Heart right ventricle (tissue), 16 donors: Measurements from ENCODE around the gene SET. TPM values are rescaled to one million over a fixed set of nuclear protein-coding genes. Genes with fewer than 3 reads are reported as not detected.

Experiments used
- ATAC-seq, 8 donors: fragments of 200-7000 bp; cut with Tn5 transposase; one replicate each; pipeline ENCODE4 v1.9.1; 2020; ENCODE audit warnings: mild to moderate bottlenecking in 8 of 8, moderate library complexity in 8 of 8, moderate number of reproducible peaks in 1 of 8
- DNase-seq, 2 donors: peaks; one replicate each; pipeline ENCODE4 v3.0.0-alpha.2; 2020
- H3K27ac ChIP-seq, 10 donors: fragments of 200-600 bp; sonication (generic) in 2 of 10; one replicate each; pipeline versions ENCODE4 v1.5.0 to v1.8.0; 2020 to 2022; ENCODE audit warnings: mild to moderate bottlenecking in 3 of 10
- H3K27me3 ChIP-seq, 7 donors: fragments of 200-600 bp; one replicate each; pipeline ENCODE4 v1.8.0; 2021 to 2022; ENCODE audit warnings: mild to moderate bottlenecking in 2 of 7
- H3K36me3 ChIP-seq, 9 donors: fragments of 200-600 bp; sonication (generic) in 1 of 9; one replicate each; pipeline versions ENCODE4 v1.5.0 to v1.8.0; 2020 to 2022; ENCODE audit warnings: mild to moderate bottlenecking in 2 of 9
- H3K4me1 ChIP-seq, 9 donors: fragments of 200-600 bp; sonication (generic) in 1 of 9; one replicate each; pipeline versions ENCODE4 v1.5.0 to v1.8.0; 2020 to 2022; ENCODE audit warnings: mild to moderate bottlenecking in 4 of 9
- H3K4me3 ChIP-seq, 10 donors: fragments of 200-600 bp; sonication (generic) in 2 of 10; one replicate each; pipeline versions ENCODE4 v1.5.0 to v1.8.0; 2020 to 2022; ENCODE audit warnings: mild to moderate bottlenecking in 7 of 10, moderate library complexity in 2 of 10
- H3K9me3 ChIP-seq, 11 donors: fragments of 200-600 bp in 10 of 11; sonication (generic) in 2 of 11; one replicate each; pipeline versions ENCODE4 v1.5.0 to v1.8.0; 2013 to 2022; ENCODE audit warnings: mild to moderate bottlenecking in 2 of 11, control low read depth in 1 of 11, moderate library complexity in 1 of 11
- WGBS, 2 donors: extraction: QIAGEN DNeasy Blood & Tissue Kit; methylation state at CpG; one replicate each; pipeline ENCODE4 v1.1.7; 2013; ENCODE audit warnings: inconsistent platforms in 1 of 2; 5-methylcytosine and 5-hydroxymethylcytosine counted together
- intact Hi-C, 10 donors: fragments of 100-400 bp; cut with DNase I; formaldehyde crosslinking; loops; one replicate each; pipeline versions ENCODE4 v1.11.1 to v1.14.2; 2022
- polyA plus RNA-seq, 2 donors: library from polyadenylated mRNA; stranded (reverse); fragments of 200-250 nt; gene quantifications; one replicate each; pipeline ENCODE4 v1.2.3, GENCODE V29; 2013
- total RNA-seq, 10 donors: library from RNA; stranded (reverse); fragmentation: NEBNext Ultra II Directional in 3 of 10; extraction: Animal tissue kit (Norgen Biotek cat#: 25700) in 3 of 10; gene quantifications; one replicate each; pipeline versions ENCODE4 v1.2.1 to v1.2.4, GENCODE V29; 2021 to 2023
- TF ChIP-seq, protein P1 (sequence below), 9 donors: fragments of 200-600 bp; sonication (generic) in 2 of 9; IDR thresholded peaks; one replicate each; pipeline versions ENCODE4 v1.5.0 to v1.8.0; 2021 to 2022; ENCODE audit warnings: antibody characterized with exemption in 9 of 9, mild to moderate bottlenecking in 5 of 9, moderate library complexity in 1 of 9
- donor health status: Arrhythmogenic right ventricular cardiomyopathy.
- donor health status: ischemic (EF 13 %, LVEDD 7.1; RV severe dilation, severe dysfunction).
- donor health status: healthy with polysubstance abuse.
- donor health status: DM: no; HTN: yes; CAD: no.
- donor health status: DM: no; HTN: no; CAD: no.
- donor health status: ischemic (EF 25% LVEDD 6.9; RV normal size, moderate dysfunction).
- donor health status: ischemic (EF 25% LVEDD 5.7; RV mildly dilated, moderate dysfunction).
- donor health status: healthy.
- donor health status: DM: yes; HTN: yes; CAD: no.
- donor health status: Ischemic cardiomyopathy.
- donor health status: ischemic (EF 35%, LVEDD 5.7; RV mildly dilated, moderate dysfunction).
- donor health status: nonischemic (EF 11% LVEDD 7.7; RV severe dilation, severe dysfunction).
- donor health status: DM: yes; HTN: yes; CAD: no.
- donor health status: PGD.
- donor health status: ischemic (EF 29% LVEDD 5.4; RV normal size, mild dysfunction).
- donor health status: nonischemic (EF 23%, LVEDD 6.1; RV moderate dilation, normal function).

The SET gene
- total and polyA plus RNA-seq, 12 donors = 87.0 to 228 (median 196) TPM

- Histone ChIP-seq H3K36me3 (peaks cover 0 to 25% (median 0%) of the 10 kb centered on the region in 9 donors), H3K4me1 (peaks cover 0 to 25% (median 9%) of the 10 kb centered on the region in 9 donors), H3K4me3 (peak overlapping the region; percentile 27 to 81 (median 69)), H3K9me3 (no peaks in the 10 kb centered on the region), H3K27ac (peak overlapping the region in 9 of 10 donors; percentile 49 to 86 (median 71)), H3K27me3 (no peaks in the 10 kb centered on the region)
- DNase-seq (peak; percentile 79 to 86), ATAC-seq (peak; percentile 45 to 80 (median 70))
- intact Hi-C loops = loop anchor here in 1 of 10 donors (2.0 to 5.0 kb wide), 2 partner anchors 22 to 48 kb away; partner anchors contain the start of genes PKN3 and ZER1
- TF ChIP-seq, protein P1, sequence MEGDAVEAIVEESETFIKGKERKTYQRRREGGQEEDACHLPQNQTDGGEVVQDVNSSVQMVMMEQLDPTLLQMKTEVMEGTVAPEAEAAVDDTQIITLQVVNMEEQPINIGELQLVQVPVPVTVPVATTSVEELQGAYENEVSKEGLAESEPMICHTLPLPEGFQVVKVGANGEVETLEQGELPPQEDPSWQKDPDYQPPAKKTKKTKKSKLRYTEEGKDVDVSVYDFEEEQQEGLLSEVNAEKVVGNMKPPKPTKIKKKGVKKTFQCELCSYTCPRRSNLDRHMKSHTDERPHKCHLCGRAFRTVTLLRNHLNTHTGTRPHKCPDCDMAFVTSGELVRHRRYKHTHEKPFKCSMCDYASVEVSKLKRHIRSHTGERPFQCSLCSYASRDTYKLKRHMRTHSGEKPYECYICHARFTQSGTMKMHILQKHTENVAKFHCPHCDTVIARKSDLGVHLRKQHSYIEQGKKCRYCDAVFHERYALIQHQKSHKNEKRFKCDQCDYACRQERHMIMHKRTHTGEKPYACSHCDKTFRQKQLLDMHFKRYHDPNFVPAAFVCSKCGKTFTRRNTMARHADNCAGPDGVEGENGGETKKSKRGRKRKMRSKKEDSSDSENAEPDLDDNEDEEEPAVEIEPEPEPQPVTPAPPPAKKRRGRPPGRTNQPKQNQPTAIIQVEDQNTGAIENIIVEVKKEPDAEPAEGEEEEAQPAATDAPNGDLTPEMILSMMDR (IDR thresholded peaks at IDR 0.05) = peak in 2 of 9 donors; percentile 5 to 7
- 16 to 22% methylated on average over 10 of the region's 10 CpGs for WGBS, 2 donors
These were observed 35.8 kb downstream of the SET start for GRCh38 chr9:128724744-128725211.

DNA sequence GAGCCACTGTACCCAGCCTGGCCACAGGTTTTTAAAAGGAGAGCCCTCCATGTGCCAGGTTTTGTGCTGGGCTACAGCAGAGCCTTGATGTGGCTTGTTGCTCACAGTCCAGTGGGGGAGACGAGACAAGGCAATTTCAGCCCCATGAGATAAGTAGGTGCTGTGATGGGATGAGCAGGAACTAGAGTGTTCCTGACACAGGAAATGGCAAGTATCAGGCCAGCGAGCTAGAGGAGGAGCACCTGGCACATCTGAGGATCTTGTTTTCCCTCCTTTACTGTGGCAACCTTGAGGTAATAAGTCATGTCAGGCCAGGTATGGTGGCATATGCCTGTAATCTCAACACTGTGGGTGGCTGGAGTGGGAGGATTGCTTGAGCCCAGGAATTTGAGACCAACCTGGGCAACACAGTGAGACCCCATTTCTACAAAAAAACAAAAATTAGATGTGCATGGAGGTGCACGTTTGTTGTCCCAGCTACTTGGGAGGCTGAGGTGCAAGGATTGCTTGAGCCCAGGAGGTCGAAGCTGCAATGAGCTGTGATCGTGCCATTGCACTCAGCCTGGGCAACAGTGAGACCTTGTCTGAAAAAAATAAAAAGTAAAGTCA is 38.7 kb downstream of the SET start:
- intact Hi-C loops = loop anchor here in 1 of 10 donors (5.0 kb wide), 1 partner anchor 45 kb away; the partner anchor contains the start of gene ZER1
- peaks cover 0 to 33% (median 7%) of the 10 kb centered on the region in 9 donors for H3K36me3 ChIP-seq
- peaks cover 0 to 22% (median 9%) of the 10 kb centered on the region in 9 donors for H3K4me1 ChIP-seq
- 87 to 91% methylated on average over 5 of the region's 5 CpGs for WGBS, 2 donors
- no peak for ATAC-seq
- H3K4me3 ChIP-seq = no peak overlapping the region
- H3K27ac ChIP-seq = no peak overlapping the region
- TF ChIP-seq, protein P1 (IDR thresholded peaks at IDR 0.05) = no peak
- DNase-seq = no peak
- H3K9me3 ChIP-seq = no peaks in the 10 kb centered on the region
- H3K27me3 ChIP-seq = no peaks in the 10 kb centered on the region

- DNase-seq (no peak), ATAC-seq (no peak)
- intact Hi-C loops = loop anchor here in 1 of 10 donors (5.0 kb wide), 1 partner anchor 44 kb away; the partner anchor contains the start of gene ZER1
- peaks cover 0 to 17% (median 9%) of the 10 kb centered on the region in 9 donors for H3K4me1 ChIP-seq
- 76 to 78% methylated on average over 7 of the region's 7 CpGs for WGBS, 2 donors
- H3K9me3 ChIP-seq = no peaks in the 10 kb centered on the region
- no peaks in the 10 kb centered on the region for H3K27me3 ChIP-seq
- no peak overlapping the region for H3K27ac ChIP-seq
- TF ChIP-seq, protein P1 (IDR thresholded peaks at IDR 0.05) = no peak
- H3K4me3 ChIP-seq = no peak overlapping the region
- H3K36me3 ChIP-seq = peaks cover 0 to 39% (median 7%) of the 10 kb centered on the region in 9 donors
These were observed 39.3 kb downstream of the SET start for GRCh38 chr9:128728298-128728697.

DNA sequence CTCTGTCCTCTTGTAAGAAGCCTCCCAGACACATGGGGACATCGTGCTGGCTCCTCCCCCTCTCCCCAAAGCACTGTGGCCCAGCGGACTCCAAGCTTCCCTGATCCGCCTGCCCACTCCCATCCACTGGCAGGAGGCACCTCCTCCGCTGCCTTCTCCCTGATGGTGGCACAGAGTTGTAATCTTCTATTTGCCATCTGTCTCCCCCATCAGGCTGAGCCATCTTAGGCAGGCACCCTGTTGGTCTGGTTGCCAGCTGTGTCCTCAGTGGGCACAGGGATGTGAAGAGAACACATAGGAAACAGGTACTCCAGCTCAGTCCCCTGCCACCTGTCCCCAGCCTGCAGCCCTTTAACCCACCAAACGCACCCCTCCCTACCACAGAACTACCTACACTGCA is 40.3 kb downstream of the SET start:
- 72 to 80% methylated on average over 5 of the region's 5 CpGs for WGBS, 2 donors
- no peaks in the 10 kb centered on the region for H3K9me3 ChIP-seq
- intact Hi-C loops = loop anchor here in 1 of 10 donors (5.0 kb wide), 1 partner anchor 43 kb away; the partner anchor contains the start of gene ZER1

More for the DNA sequence above, 40.3 kb downstream of the SET start:
- Histone ChIP-seq H3K27ac (no peak overlapping the region), H3K36me3 (peaks cover 0 to 43% (median 7%) of the 10 kb centered on the region in 9 donors), H3K4me1 (peaks cover 0 to 15% (median 7%) of the 10 kb centered on the region in 9 donors), H3K4me3 (no peak overlapping the region), H3K27me3 (no peaks in the 10 kb centered on the region)
- ATAC-seq = no peak
- TF ChIP-seq, protein P1 (IDR thresholded peaks at IDR 0.05) = no peak
- no peak for DNase-seq
